GM12878 (cell line): ENCODE data around the gene PTPN2. TPM values are rescaled to one million over a fixed set of nuclear protein-coding genes. Genes with fewer than 3 reads are reported as not detected.

Experiments used
- ATAC-seq: fragments of 200-7000 bp; cut with Tn5 transposase; 3 replicates; pipeline ENCODE4 v1.9.1; 2020; ENCODE audit warnings: mild to moderate bottlenecking, moderate library complexity
- BruUV-seq: library from RNA; stranded (reverse); fragments of 400-500 nt; replicated peaks from 2 replicates; lab custom pipeline; 2021; lab: Mats Ljungman, UMichigan
- CTCF ChIA-PET: fragments of 300-600 bp; sonication (Branson Sonifier 250); formaldehyde crosslinking; extraction: SDS; loops from one replicate; lab custom pipeline; 2021; ENCODE audit warnings: inconsistent platforms; lab: Yijun Ruan, JAX
- POLR2A ChIA-PET: fragments of 350-600 bp; formaldehyde crosslinking; extraction: SDS; loops from one replicate; lab custom pipeline; 2021; ENCODE audit warnings: inconsistent platforms; lab: Charles Lee
- RAD21 ChIA-PET: fragments of 300-600 bp; sonication (Branson Sonifier 250); formaldehyde crosslinking; loops from one replicate; lab custom pipeline; 2023; ENCODE audit warnings: antibody characterized with exemption; ENCODE audit not compliant: unreplicated experiment; lab: Charles Lee
- SMC1A ChIA-PET: fragments of 300-600 bp; sonication (Branson Sonifier 250); formaldehyde crosslinking; loops from one replicate; lab custom pipeline; 2023; ENCODE audit not compliant: unreplicated experiment, uncharacterized antibody; lab: Charles Lee
- DNase-seq: peaks from one replicate; pipeline ENCODE4 v3.0.0-alpha.2; 2011; ENCODE audit warnings: low read depth, low spot score
- FAIRE-seq: peaks from 3 replicates; lab custom pipeline; 2011; peaks lifted over from hg19 to GRCh38; lab: Jason Lieb, UNC
- H2AFZ ChIP-seq: 2 replicates; pipeline ENCODE4 v1.6.0; 2011; ENCODE audit warnings: low read depth, low read length, control low read depth; ENCODE audit not compliant: control insufficient read depth
- H3K27ac ChIP-seq: 2 replicates; pipeline ENCODE4 v1.5.1; 2011; ENCODE audit warnings: control low read depth; ENCODE audit not compliant: control insufficient read depth, insufficient read depth
- H3K27me3 ChIP-seq, 2 experiments: replicated peaks in 1 of 2; 2 replicates each; pipeline versions ENCODE4 v1.6.0 to v1.6.1; 2011; ENCODE audit warnings: low read length in 1 of 2; ENCODE audit not compliant: control insufficient read depth in 2 of 2, insufficient read depth in 2 of 2
- H3K36me3 ChIP-seq, 2 experiments: 2 replicates each; pipeline ENCODE4 v1.5.1; 2011; ENCODE audit warnings: low read length in 1 of 2; ENCODE audit not compliant: control insufficient read depth in 2 of 2, insufficient read depth in 2 of 2
- H3K4me1 ChIP-seq: 2 replicates; pipeline ENCODE4 v1.6.1; 2011; ENCODE audit warnings: mild to moderate bottlenecking, low read length, moderate library complexity, mixed read lengths; ENCODE audit not compliant: control insufficient read depth, insufficient read depth
- H3K4me2 ChIP-seq: 2 replicates; pipeline ENCODE4 v1.6.0; 2011; ENCODE audit warnings: control low read depth; ENCODE audit not compliant: control insufficient read depth, insufficient read depth
- H3K4me3 ChIP-seq: fragments of 200-600 bp; sonication (generic); 2 replicates; pipeline ENCODE4 v1.5.1; 2016
- H3K79me2 ChIP-seq: 2 replicates; pipeline ENCODE4 v1.6.0; 2011; ENCODE audit warnings: low read length; ENCODE audit not compliant: control insufficient read depth, insufficient read depth
- H3K9ac ChIP-seq: 2 replicates; pipeline ENCODE4 v1.8.0; 2011; ENCODE audit warnings: low read length, control low read depth, mixed read lengths; ENCODE audit not compliant: control insufficient read depth, insufficient read depth
- H3K9me3 ChIP-seq: replicated peaks from 3 replicates; pipeline ENCODE4 v1.5.1; 2011; ENCODE audit warnings: mild to moderate bottlenecking, low read length; ENCODE audit not compliant: control insufficient read depth, insufficient read depth
- H4K20me1 ChIP-seq: 2 replicates; pipeline ENCODE4 v1.6.0; 2011; ENCODE audit not compliant: control insufficient read depth, insufficient read depth
- CREM ChIP-seq: IDR thresholded peaks from 2 replicates; pipeline ENCODE4 v1.6.1; 2014; ENCODE audit warnings: antibody characterized with exemption, low read depth
- CTCF ChIP-seq, 3 experiments: IDR thresholded peaks in 2 of 3; conservative IDR thresholded peaks in 1 of 3; 2 replicates each; pipeline ENCODE4 v1.5.1; 2011; ENCODE audit warnings: low read depth in 3 of 3, low read length in 3 of 3, mild to moderate bottlenecking in 3 of 3, control low read depth in 2 of 3, moderate library complexity in 2 of 3, inconsistent platforms in 1 of 3, mixed read lengths in 1 of 3; ENCODE audit not compliant: control insufficient read depth in 2 of 3, insufficient read depth in 1 of 3; ENCODE audit errors: extremely low read depth in 1 of 3
- FOXK2 ChIP-seq: fragments of 450-650 bp; IDR thresholded peaks from 2 replicates; pipeline ENCODE4 v1.6.1; 2017; ENCODE audit warnings: mild to moderate bottlenecking, moderate library complexity
- HDAC6 ChIP-seq: fragments of 200-600 bp; sonication (generic); IDR thresholded peaks from one replicate; pipeline ENCODE4 v1.8.0; 2017; ENCODE audit warnings: antibody characterized with exemption; ENCODE audit not compliant: unreplicated experiment
- JUNB ChIP-seq: IDR thresholded peaks from 2 replicates; pipeline ENCODE4 v1.6.1; 2016; ENCODE audit warnings: antibody characterized with exemption, mild to moderate bottlenecking
- MXI1 ChIP-seq: fragments of 150-350 bp; IDR thresholded peaks from 2 replicates; pipeline ENCODE4 v1.6.1; 2011; ENCODE audit warnings: low read depth, mild to moderate bottlenecking, inconsistent platforms, low read length, improper control_type of control experiment
- NR2F1 ChIP-seq: fragments of 450-650 bp; conservative IDR thresholded peaks from 2 replicates; pipeline ENCODE4 v1.6.1; 2017; ENCODE audit warnings: mild to moderate bottlenecking
- PAX5 ChIP-seq: IDR thresholded peaks from 2 replicates; pipeline ENCODE4 v1.6.1; 2011; ENCODE audit warnings: low read depth, low read length, borderline replicate concordance
- RAD51 ChIP-seq: fragments of 450-650 bp; IDR thresholded peaks from 2 replicates; pipeline ENCODE4 v1.6.1; 2016; ENCODE audit warnings: moderate library complexity, mild to moderate bottlenecking, inconsistent platforms
- RB1 ChIP-seq: fragments of 450-650 bp; formaldehyde crosslinking; IDR thresholded peaks from 2 replicates; pipeline ENCODE4 v1.6.1; 2017; ENCODE audit warnings: mild to moderate bottlenecking, borderline replicate concordance
- ZBTB11 ChIP-seq: fragments of 450-650 bp; formaldehyde crosslinking; IDR thresholded peaks from 2 replicates; pipeline ENCODE4 v1.5.0; 2022; ENCODE audit warnings: mild to moderate bottlenecking, missing genetic modification characterization
- ZNF384 ChIP-seq: IDR thresholded peaks from 2 replicates; pipeline ENCODE4 v1.6.1; 2012; ENCODE audit warnings: low read depth, mild to moderate bottlenecking, low read length, improper control_type of control experiment, borderline replicate concordance
- WGBS: methylation state at CpG from one replicate; pipeline ENCODE4 v1.1.6; 2016; ENCODE audit warnings: low lambda C conversion rate; ENCODE audit not compliant: insufficient replicate concordance, insufficient coverage; ENCODE audit errors: missing lambda C conversion rate; 5-methylcytosine and 5-hydroxymethylcytosine counted together
- in situ Hi-C: fragments of 300-500 bp; cut with MboI; formaldehyde crosslinking; loops from 9 replicates; pipeline ENCODE4 v1.14.3; 2018; ENCODE audit warnings: mixed read lengths
- intact Hi-C: fragments of 100-400 bp; cut with micrococcal nuclease; formaldehyde crosslinking; loops from one replicate; pipeline ENCODE4 v1.14.2; 2022; ENCODE audit not compliant: unreplicated experiment
- polyA plus RNA-seq, 11 experiments: library from polyadenylated mRNA; depleted of rRNA in 4 of 11; unstranded in 6 of 11; stranded (reverse) in 5 of 11; fragments of >200 nt; fragmentation: Nextera tagmentation in 4 of 11; fragmentation: Illumina TruSeq in 1 of 11; extraction: Ambion mirVana in 4 of 11; extraction: Trizol in 1 of 11; gene quantifications; 1 replicate in 1 of 11; 2 replicates in 10 of 11; pipeline versions ENCODE4 v1.2.1 to v1.2.3, GENCODE V29; 2011 to 2016; ENCODE audit warnings: inconsistent platforms in 2 of 11, missing spikeins in 2 of 11, low read depth in 1 of 11
- total RNA-seq, 4 experiments: library from RNA; depleted of rRNA in 3 of 4; stranded (reverse); fragments of >200 nt in 3 of 4; fragmentation: Illumina TruSeq in 1 of 4; extraction: Trizol in 1 of 4; gene quantifications; 2 replicates each; pipeline versions ENCODE4 v1.2.1 to v1.2.3, GENCODE V29; 2013 to 2021
- TF ChIP-seq, protein P1 (sequence below): IDR thresholded peaks from 2 replicates; pipeline ENCODE4 v1.6.1; 2012; ENCODE audit warnings: improper control_type of control experiment, low read depth, low read length; ENCODE audit not compliant: insufficient replicate concordance
- TF ChIP-seq, protein P2 (sequence below): IDR thresholded peaks from 2 replicates; pipeline ENCODE4 v1.6.1; 2011; ENCODE audit warnings: low read depth, low read length, improper control_type of control experiment, borderline replicate concordance

PTPN2 gene
- total and polyA plus RNA-seq, 10 of the 15 experiments (the other 5 are each of a cell fraction or from before 2014, with no cell fraction given) = 46.5 to 86.7 (median 64.6) TPM

GRCh38 chr18:12772111-12772510 lies 111.9 kb downstream of the PTPN2 start:
- Histone ChIP-seq H3K4me2 (no peak overlapping the region), H2AFZ (no peak overlapping the region), H3K4me1 (no peaks in the 10 kb centered on the region), H3K27me3 (no peaks in the 10 kb centered on the region; a peak in 1 of 4 replicates), H3K9ac (no peak overlapping the region), H3K27ac (no peak overlapping the region), H3K9me3 (no peaks in the 10 kb centered on the region), H3K36me3 (no peaks in the 10 kb centered on the region), H3K79me2 (no peaks in the 10 kb centered on the region), H3K4me3 (no peak overlapping the region), H4K20me1 (no peaks in the 10 kb centered on the region)
- RAD21 ChIA-PET = no interaction called here
- no TSS peak for BruUV-seq
- SMC1A ChIA-PET = interaction anchor here (1.7 kb wide), 1 partner anchor 8 kb away, joined by 3 read pairs; no protein-coding TSS in a partner anchor
- WGBS = 32% methylated on average over 6 of the region's 6 CpGs
- CTCF ChIA-PET = no interaction called here
- DNase-seq = no peak
- no peak for ATAC-seq
- POLR2A ChIA-PET = no interaction called here
- in situ Hi-C loops = no loop called here
- intact Hi-C loops = no loop called here
- no peak for FAIRE-seq
- no peak for TF ChIP-seq RAD51
- TF ChIP-seq ZBTB11 (CRISPR knock-in tag) = no peak
- no peak for TF ChIP-seq NR2F1
- TF ChIP-seq, protein P1, sequence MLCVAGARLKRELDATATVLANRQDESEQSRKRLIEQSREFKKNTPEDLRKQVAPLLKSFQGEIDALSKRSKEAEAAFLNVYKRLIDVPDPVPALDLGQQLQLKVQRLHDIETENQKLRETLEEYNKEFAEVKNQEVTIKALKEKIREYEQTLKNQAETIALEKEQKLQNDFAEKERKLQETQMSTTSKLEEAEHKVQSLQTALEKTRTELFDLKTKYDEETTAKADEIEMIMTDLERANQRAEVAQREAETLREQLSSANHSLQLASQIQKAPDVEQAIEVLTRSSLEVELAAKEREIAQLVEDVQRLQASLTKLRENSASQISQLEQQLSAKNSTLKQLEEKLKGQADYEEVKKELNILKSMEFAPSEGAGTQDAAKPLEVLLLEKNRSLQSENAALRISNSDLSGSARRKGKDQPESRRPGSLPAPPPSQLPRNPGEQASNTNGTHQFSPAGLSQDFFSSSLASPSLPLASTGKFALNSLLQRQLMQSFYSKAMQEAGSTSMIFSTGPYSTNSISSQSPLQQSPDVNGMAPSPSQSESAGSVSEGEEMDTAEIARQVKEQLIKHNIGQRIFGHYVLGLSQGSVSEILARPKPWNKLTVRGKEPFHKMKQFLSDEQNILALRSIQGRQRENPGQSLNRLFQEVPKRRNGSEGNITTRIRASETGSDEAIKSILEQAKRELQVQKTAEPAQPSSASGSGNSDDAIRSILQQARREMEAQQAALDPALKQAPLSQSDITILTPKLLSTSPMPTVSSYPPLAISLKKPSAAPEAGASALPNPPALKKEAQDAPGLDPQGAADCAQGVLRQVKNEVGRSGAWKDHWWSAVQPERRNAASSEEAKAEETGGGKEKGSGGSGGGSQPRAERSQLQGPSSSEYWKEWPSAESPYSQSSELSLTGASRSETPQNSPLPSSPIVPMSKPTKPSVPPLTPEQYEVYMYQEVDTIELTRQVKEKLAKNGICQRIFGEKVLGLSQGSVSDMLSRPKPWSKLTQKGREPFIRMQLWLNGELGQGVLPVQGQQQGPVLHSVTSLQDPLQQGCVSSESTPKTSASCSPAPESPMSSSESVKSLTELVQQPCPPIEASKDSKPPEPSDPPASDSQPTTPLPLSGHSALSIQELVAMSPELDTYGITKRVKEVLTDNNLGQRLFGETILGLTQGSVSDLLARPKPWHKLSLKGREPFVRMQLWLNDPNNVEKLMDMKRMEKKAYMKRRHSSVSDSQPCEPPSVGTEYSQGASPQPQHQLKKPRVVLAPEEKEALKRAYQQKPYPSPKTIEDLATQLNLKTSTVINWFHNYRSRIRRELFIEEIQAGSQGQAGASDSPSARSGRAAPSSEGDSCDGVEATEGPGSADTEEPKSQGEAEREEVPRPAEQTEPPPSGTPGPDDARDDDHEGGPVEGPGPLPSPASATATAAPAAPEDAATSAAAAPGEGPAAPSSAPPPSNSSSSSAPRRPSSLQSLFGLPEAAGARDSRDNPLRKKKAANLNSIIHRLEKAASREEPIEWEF = no peak
- no peak for TF ChIP-seq MXI1
- no peak for TF ChIP-seq JUNB
- TF ChIP-seq FOXK2 = no peak
- TF ChIP-seq, protein P2, sequence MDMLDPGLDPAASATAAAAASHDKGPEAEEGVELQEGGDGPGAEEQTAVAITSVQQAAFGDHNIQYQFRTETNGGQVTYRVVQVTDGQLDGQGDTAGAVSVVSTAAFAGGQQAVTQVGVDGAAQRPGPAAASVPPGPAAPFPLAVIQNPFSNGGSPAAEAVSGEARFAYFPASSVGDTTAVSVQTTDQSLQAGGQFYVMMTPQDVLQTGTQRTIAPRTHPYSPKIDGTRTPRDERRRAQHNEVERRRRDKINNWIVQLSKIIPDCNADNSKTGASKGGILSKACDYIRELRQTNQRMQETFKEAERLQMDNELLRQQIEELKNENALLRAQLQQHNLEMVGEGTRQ = no peak
- TF ChIP-seq PAX5 = no peak
- no peak for TF ChIP-seq RB1
- no peak for TF ChIP-seq HDAC6
- TF ChIP-seq ZNF384 = no peak
- TF ChIP-seq CREM = no peak
- no peak for TF ChIP-seq CTCF (IDR thresholded peaks at IDR 0.05 in 2 of 3, conservative IDR thresholded peaks at IDR 0.05 in 1 of 3; ENCODE audit: control insufficient read depth in 2 of 3, extremely low read depth in 1 of 3, insufficient read depth in 1 of 3, low read depth in 3 of 3, low read length in 3 of 3)
